ENCODE results near the gene ICE2.

Gene ICE2

GRCh38 chr15:60496853-60497252 is 17.9 kb upstream of the ICE2 start:
- Histone ChIP-seq H3F3A (ENCODE audit: insufficient read depth, low read length) (no peaks in the 10 kb centered on the region), H3K9me3 (replicated peaks; ENCODE audit: insufficient read depth, low read length) (no peaks in the 10 kb centered on the region), H3K4me2 (ENCODE audit: low read depth, low read length) (no peak overlapping the region), H3K27me3 (replicated peaks; ENCODE audit: insufficient read depth, low read length) (no peaks in the 10 kb centered on the region), H3K79me2 (ENCODE audit: low read length) (no peaks in the 10 kb centered on the region), H3K4me3 (ENCODE audit: low read length) (no peak overlapping the region), H3K27ac (ENCODE audit: low read length) (no peak overlapping the region), H3K4me1 (ENCODE audit: low read length) (no peaks in the 10 kb centered on the region), H3K36me3 (replicated peaks; ENCODE audit: insufficient read depth, low read length) (no peaks in the 10 kb centered on the region), H3K9ac (ENCODE audit: low read length) (no peak overlapping the region), H3K9me2 (replicated peaks; ENCODE audit: insufficient read depth, low read length) (no peaks in the 10 kb centered on the region), H4K20me1 (ENCODE audit: insufficient read depth, low read length) (no peaks in the 10 kb centered on the region), H2AFZ (ENCODE audit: low read length) (no peak overlapping the region)
- no peak for DNase-seq
- no peak for TF ChIP-seq CTCF (IDR thresholded peaks at IDR 0.05; ENCODE audit: low read length)
- TF ChIP-seq EZH2 (optimal IDR thresholded peaks at IDR 0.05; ENCODE audit: low read depth, low read length): no peak
- no peak for TF ChIP-seq EZH2phosphoT487 (IDR thresholded peaks at IDR 0.05; ENCODE audit: low read length)

- H4K20me1 ChIP-seq (ENCODE audit: insufficient read depth, low read length): no peaks in the 10 kb centered on the region
- no peaks in the 10 kb centered on the region for H3K9me2 ChIP-seq (replicated peaks; ENCODE audit: insufficient read depth, low read length)
- H3K79me2 ChIP-seq (ENCODE audit: low read length): no peaks in the 10 kb centered on the region
- no peak overlapping the region for H2AFZ ChIP-seq (ENCODE audit: low read length)
- no peak for DNase-seq
- H3K9me3 ChIP-seq (replicated peaks; ENCODE audit: insufficient read depth, low read length): no peaks in the 10 kb centered on the region
- H3K4me2 ChIP-seq (ENCODE audit: low read depth, low read length): no peak overlapping the region
- H3K27me3 ChIP-seq (replicated peaks; ENCODE audit: insufficient read depth, low read length): no peaks in the 10 kb centered on the region
- H3K4me1 ChIP-seq (ENCODE audit: low read length): no peaks in the 10 kb centered on the region
- H3K9ac ChIP-seq (ENCODE audit: low read length): no peak overlapping the region
- H3F3A ChIP-seq (ENCODE audit: insufficient read depth, low read length): no peaks in the 10 kb centered on the region
- H3K27ac ChIP-seq (ENCODE audit: low read length): no peak overlapping the region
- TF ChIP-seq EZH2 (optimal IDR thresholded peaks at IDR 0.05; ENCODE audit: low read depth, low read length): no peak
- no peak for TF ChIP-seq CTCF (IDR thresholded peaks at IDR 0.05; ENCODE audit: low read length)
- no peak for TF ChIP-seq EZH2phosphoT487 (IDR thresholded peaks at IDR 0.05; ENCODE audit: low read length)
- H3K4me3 ChIP-seq (ENCODE audit: low read length): no peak overlapping the region
- no peaks in the 10 kb centered on the region for H3K36me3 ChIP-seq (replicated peaks; ENCODE audit: insufficient read depth, low read length)
Observed at GRCh38 chr15:60494108-60494507, 15.2 kb upstream of the ICE2 start.

DNA sequence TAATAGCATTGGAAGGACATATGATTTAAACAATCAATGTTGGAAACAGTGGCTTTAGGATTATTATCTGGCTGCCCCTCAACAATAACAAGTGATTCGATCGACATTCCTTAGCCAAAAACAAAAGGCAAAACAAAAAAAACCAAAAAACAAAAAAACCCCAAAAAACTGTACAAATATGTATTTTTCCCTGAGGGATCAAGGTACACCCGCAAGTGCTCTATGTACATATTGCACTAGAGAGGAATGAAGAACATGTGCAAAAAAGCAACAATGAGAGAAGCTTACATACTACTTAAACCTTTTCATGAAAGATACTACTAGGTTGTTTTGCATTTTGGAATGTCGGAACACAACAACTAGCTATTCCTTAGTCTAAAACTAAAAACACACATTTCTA is 14.2 kb upstream of the ICE2 start:
- Histone ChIP-seq H3K79me2 (ENCODE audit: low read length) (no peaks in the 10 kb centered on the region), H3K4me2 (ENCODE audit: low read depth, low read length) (no peak overlapping the region), H3K9ac (ENCODE audit: low read length) (no peak overlapping the region), H2AFZ (ENCODE audit: low read length) (no peak overlapping the region), H3K27me3 (replicated peaks; ENCODE audit: insufficient read depth, low read length) (no peaks in the 10 kb centered on the region), H3F3A (ENCODE audit: insufficient read depth, low read length) (no peaks in the 10 kb centered on the region), H3K4me3 (ENCODE audit: low read length) (no peak overlapping the region), H3K9me2 (replicated peaks; ENCODE audit: insufficient read depth, low read length) (no peaks in the 10 kb centered on the region), H3K9me3 (replicated peaks; ENCODE audit: insufficient read depth, low read length) (no peaks in the 10 kb centered on the region), H4K20me1 (ENCODE audit: insufficient read depth, low read length) (no peaks in the 10 kb centered on the region), H3K27ac (ENCODE audit: low read length) (no peak overlapping the region), H3K36me3 (replicated peaks; ENCODE audit: insufficient read depth, low read length) (no peaks in the 10 kb centered on the region), H3K4me1 (ENCODE audit: low read length) (no peaks in the 10 kb centered on the region)
- TF ChIP-seq EZH2 (optimal IDR thresholded peaks at IDR 0.05; ENCODE audit: low read depth, low read length) (no peak), CTCF (IDR thresholded peaks at IDR 0.05; ENCODE audit: low read length) (no peak), EZH2phosphoT487 (IDR thresholded peaks at IDR 0.05; ENCODE audit: low read length) (no peak)
- DNase-seq: no peak
